Transverse colon (tissue), 4 donors: Measurements from ENCODE around the gene SRP14. TPM values are rescaled to one million over a fixed set of nuclear protein-coding genes. Genes with fewer than 3 reads are reported as not detected.

Source experiments
- DNase-seq: peaks from one replicate; pipeline ENCODE4 v3.0.0-alpha.2; 2019
- H3K27ac ChIP-seq, 4 donors: fragments of 200-600 bp; sonication (generic); 2 replicates each; pipeline ENCODE4 v1.5.1; 2016 to 2018; ENCODE audit warnings: inconsistent platforms in 4 of 4
- H3K27me3 ChIP-seq: fragments of 200-600 bp; sonication (generic); 2 replicates; pipeline ENCODE4 v1.5.1; 2017; ENCODE audit warnings: inconsistent platforms
- H3K36me3 ChIP-seq, 4 donors: fragments of 200-600 bp; sonication (generic); 2 replicates each; pipeline ENCODE4 v1.5.1; 2017 to 2019; ENCODE audit warnings: inconsistent platforms in 4 of 4
- H3K4me1 ChIP-seq, 4 donors: fragments of 200-600 bp; sonication (generic); 2 replicates each; pipeline ENCODE4 v1.5.1; 2017 to 2020; ENCODE audit warnings: inconsistent platforms in 4 of 4
- H3K4me3 ChIP-seq, 4 donors: fragments of 200-600 bp; sonication (generic); 1 replicate in 1 of 4; 2 replicates in 3 of 4; pipeline versions ENCODE4 v1.5.1 to v1.6.1; 2017 to 2019; ENCODE audit warnings: inconsistent platforms in 4 of 4
- H3K9me3 ChIP-seq, 2 donors: fragments of 200-600 bp; sonication (generic); 2 replicates each; pipeline ENCODE4 v1.5.1; 2017 to 2019; ENCODE audit warnings: inconsistent platforms in 2 of 2
- CTCF ChIP-seq, 5 experiments: fragments of 200-600 bp in 3 of 5; fragments of 450-650 bp in 2 of 5; sonication (generic) in 3 of 5; IDR thresholded peaks; 1 replicate in 2 of 5; 2 replicates in 3 of 5; pipeline ENCODE4 v1.5.1; 2016 to 2017; ENCODE audit warnings: antibody characterized with exemption in 5 of 5, inconsistent platforms in 3 of 5, mild to moderate bottlenecking in 2 of 5, moderate library complexity in 1 of 5
- EP300 ChIP-seq: sonication (generic); formaldehyde crosslinking; IDR thresholded peaks from one replicate; pipeline ENCODE4 v1.6.1; 2017; ENCODE audit warnings: antibody characterized with exemption, low read depth
- POLR2A ChIP-seq: fragments of 450-650 bp; IDR thresholded peaks from one replicate; pipeline ENCODE4 v1.6.1; 2016; ENCODE audit warnings: antibody characterized with exemption, mild to moderate bottlenecking, moderate library complexity
- POLR2AphosphoS5 ChIP-seq, 3 donors: sonication (generic); formaldehyde crosslinking; IDR thresholded peaks; one replicate each; pipeline ENCODE4 v1.6.1; 2016; ENCODE audit warnings: antibody characterized with exemption in 3 of 3
- WGBS, 2 donors: methylation state at CpG; one replicate each; pipeline ENCODE4 v1.1.5; 2018; ENCODE audit warnings: low coverage in 1 of 2; 5-methylcytosine and 5-hydroxymethylcytosine counted together
- in situ Hi-C, 4 donors: fragments of 200-750 bp; cut with MboI; loops; one replicate each; pipeline versions ENCODE4 v1.15.0 to v1.15.1; 2017; ENCODE audit warnings: low sequenced_read_pairs in 3 of 4, low pct_ligation_motif_present in 1 of 4, low pct_unique_long_range_greater_than_20kb in 1 of 4
- intact Hi-C: fragments of 100-400 bp; cut with DNase I; formaldehyde crosslinking; loops from one replicate; pipeline ENCODE4 v1.15.1; 2023; ENCODE audit warnings: low total_unique reads
- total RNA-seq, 4 donors: library from RNA; depleted of rRNA; stranded (reverse); fragments of >200 nt; gene quantifications; one replicate each; pipeline ENCODE4 v1.1.0, GENCODE V29; 2016

Gene SRP14
- total RNA-seq, 4 donors from 2014 or later = 216 to 511 (median 283) TPM

GRCh38 chr15:40085266-40085665, 46.3 kb upstream of the SRP14 start:
- intact Hi-C loops = no loop called here
- Histone ChIP-seq H3K9me3 (no peaks in the 10 kb centered on the region), H3K4me3 (no peak overlapping the region), H3K36me3 (no peaks in the 10 kb centered on the region), H3K4me1 (peaks cover 24 to 64% (median 33%) of the 10 kb centered on the region in 4 donors), H3K27ac (no peak overlapping the region), H3K27me3 (no peaks in the 10 kb centered on the region)
- no peak for DNase-seq
- WGBS, 2 donors = 59% methylated on average over 10 of the region's 10 CpGs; no CpG with 5 or more reads in 1 of the 2 donors
- in situ Hi-C loops = no loop called here
- TF ChIP-seq EP300 (no peak), POLR2AphosphoS5 (IDR thresholded peaks at IDR 0.05) (no peak), CTCF (IDR thresholded peaks at IDR 0.05) (no peak), POLR2A (no peak)

DNA sequence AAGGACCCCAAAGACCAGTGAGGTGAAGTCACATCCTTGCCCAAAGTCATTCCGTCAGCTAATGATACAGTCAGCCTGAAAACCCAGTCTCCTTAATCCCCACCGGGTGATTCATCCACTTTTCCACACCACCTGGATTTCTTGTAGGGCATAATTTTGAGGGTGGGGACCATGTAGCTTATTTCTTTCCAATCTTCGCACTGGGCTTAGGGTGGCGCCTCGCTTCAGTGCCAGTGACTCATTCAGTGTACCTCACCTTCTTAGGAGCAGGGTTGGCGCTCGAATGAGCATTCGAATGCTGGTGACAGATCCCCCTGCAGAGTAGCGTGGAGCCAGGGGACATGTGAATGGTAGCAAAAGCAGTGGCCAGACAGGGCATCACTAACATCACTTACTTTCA, 45.7 kb upstream of the SRP14 start:
- Histone ChIP-seq H3K9me3 (no peaks in the 10 kb centered on the region), H3K27me3 (no peaks in the 10 kb centered on the region), H3K27ac (no peak overlapping the region), H3K4me1 (peaks cover 24 to 61% (median 34%) of the 10 kb centered on the region in 4 donors), H3K36me3 (no peaks in the 10 kb centered on the region), H3K4me3 (no peak overlapping the region)
- TF ChIP-seq EP300 = no peak
- TF ChIP-seq POLR2AphosphoS5 (IDR thresholded peaks at IDR 0.05) = no peak
- no peak for TF ChIP-seq CTCF (IDR thresholded peaks at IDR 0.05)
- no peak for TF ChIP-seq POLR2A
- in situ Hi-C loops (no loop called here), intact Hi-C loops (no loop called here)
- WGBS, 2 donors = 80 to 94% methylated on average over 1 to 9 of the region's 9 CpGs
- no peak for DNase-seq

- H3K4me1 ChIP-seq = peaks cover 19 to 39% (median 25%) of the 10 kb centered on the region in 4 donors
- TF ChIP-seq POLR2A = no peak
- TF ChIP-seq POLR2AphosphoS5 (IDR thresholded peaks at IDR 0.05) = peak in 1 of 3 donors; percentile 23
- TF ChIP-seq EP300 = no peak
- no peak for TF ChIP-seq CTCF (IDR thresholded peaks at IDR 0.05)
- no peaks in the 10 kb centered on the region for H3K27me3 ChIP-seq
- peak overlapping the region in 2 of 4 donors; percentile 20 to 36 for H3K4me3 ChIP-seq
- intact Hi-C loops = no loop called here
- peak overlapping the region; percentile 69 to 81 (median 72) for H3K27ac ChIP-seq
- DNase-seq = peak; percentile 74
- in situ Hi-C loops = no loop called here
- H3K9me3 ChIP-seq = no peaks in the 10 kb centered on the region
- 43% methylated on average over 12 of the region's 12 CpGs; no CpG with 5 or more reads in 1 of the 2 donors for WGBS, 2 donors
- no peaks in the 10 kb centered on the region for H3K36me3 ChIP-seq
Measured at GRCh38 chr15:40082195-40082883, 43.4 kb upstream of the SRP14 start.

GRCh38 chr15:40081691-40082194, 42.8 kb upstream of the SRP14 start:
- H3K4me3 ChIP-seq = peak overlapping the region in 2 of 4 donors; percentile 20 to 36
- intact Hi-C loops = no loop called here
- no peaks in the 10 kb centered on the region for H3K9me3 ChIP-seq
- peaks cover 19 to 35% (median 23%) of the 10 kb centered on the region in 4 donors for H3K4me1 ChIP-seq
- H3K36me3 ChIP-seq = no peaks in the 10 kb centered on the region
- WGBS, 2 donors = 16 to 20% methylated on average over 2 to 12 of the region's 12 CpGs
- in situ Hi-C loops = no loop called here
- peak overlapping the region; percentile 69 to 81 (median 72) for H3K27ac ChIP-seq
- DNase-seq = peak; percentile 77
- H3K27me3 ChIP-seq = no peaks in the 10 kb centered on the region
- TF ChIP-seq POLR2A (peak; percentile 51), POLR2AphosphoS5 (IDR thresholded peaks at IDR 0.05) (peak; percentile 52 to 69 (median 63)), CTCF (IDR thresholded peaks at IDR 0.05) (no peak)
